ENCODE data around the gene COL6A3.

The COL6A3 gene

DNA sequence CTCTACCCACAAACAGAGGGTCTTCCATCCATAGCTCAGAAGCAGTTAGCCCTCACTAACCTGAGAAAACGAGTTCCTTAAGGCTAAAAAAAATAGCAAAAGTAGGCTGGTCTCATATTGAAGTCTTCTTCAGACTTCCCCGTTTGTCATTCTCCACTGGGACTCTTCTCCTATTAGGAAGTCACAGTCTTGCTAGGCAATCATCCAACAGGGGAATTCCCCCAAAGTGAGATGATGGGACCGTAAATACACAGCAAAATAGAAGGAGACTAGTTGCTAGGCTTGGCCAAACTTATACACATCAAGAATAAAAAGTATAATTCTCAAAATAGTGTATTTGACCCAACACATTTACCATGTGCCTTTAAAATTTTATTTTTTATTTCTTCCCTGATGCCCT is 34.3 kb downstream of the COL6A3 start:
- TF ChIP-seq BCL11B (tag by site-specific recombination; IDR thresholded peaks at IDR 0.05; ENCODE audit: low read depth) = no peak
- no peak for TF ChIP-seq HOXC10 (CRISPR knock-in tag; IDR thresholded peaks at IDR 0.05)
- TF ChIP-seq ZNF155 (tag by site-specific recombination; IDR thresholded peaks at IDR 0.05) = no peak
- TF ChIP-seq ZBTB20 (tag by site-specific recombination; IDR thresholded peaks at IDR 0.05) = no peak
- no peak for TF ChIP-seq ZNF544 (tag by site-specific recombination; IDR thresholded peaks at IDR 0.05)
- TF ChIP-seq, protein P1, sequence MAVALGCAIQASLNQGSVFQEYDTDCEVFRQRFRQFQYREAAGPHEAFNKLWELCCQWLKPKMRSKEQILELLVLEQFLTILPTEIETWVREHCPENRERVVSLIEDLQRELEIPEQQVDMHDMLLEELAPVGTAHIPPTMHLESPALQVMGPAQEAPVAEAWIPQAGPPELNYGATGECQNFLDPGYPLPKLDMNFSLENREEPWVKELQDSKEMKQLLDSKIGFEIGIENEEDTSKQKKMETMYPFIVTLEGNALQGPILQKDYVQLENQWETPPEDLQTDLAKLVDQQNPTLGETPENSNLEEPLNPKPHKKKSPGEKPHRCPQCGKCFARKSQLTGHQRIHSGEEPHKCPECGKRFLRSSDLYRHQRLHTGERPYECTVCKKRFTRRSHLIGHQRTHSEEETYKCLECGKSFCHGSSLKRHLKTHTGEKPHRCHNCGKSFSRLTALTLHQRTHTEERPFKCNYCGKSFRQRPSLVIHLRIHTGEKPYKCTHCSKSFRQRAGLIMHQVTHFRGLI (tag by site-specific recombination; IDR thresholded peaks at IDR 0.05) = no peak
- TF ChIP-seq ZNF558 (tag by site-specific recombination; IDR thresholded peaks at IDR 0.05) = no peak
- TF ChIP-seq ZBTB17 (tag by site-specific recombination; IDR thresholded peaks at IDR 0.05) = no peak
- no peak for TF ChIP-seq SP3 (tag by site-specific recombination; IDR thresholded peaks at IDR 0.05)
- TF ChIP-seq KLF9 (tag by site-specific recombination; IDR thresholded peaks at IDR 0.05; ENCODE audit: low read depth) = no peak
- TF ChIP-seq ZNF514 (tag by site-specific recombination; IDR thresholded peaks at IDR 0.05) = no peak
- no peak for TF ChIP-seq ZNF2 (tag by site-specific recombination; IDR thresholded peaks at IDR 0.05)
- no peak for TF ChIP-seq ZNF221 (tag by site-specific recombination; IDR thresholded peaks at IDR 0.05; ENCODE audit: borderline replicate concordance)
- TF ChIP-seq TCF7L2 (IDR thresholded peaks at IDR 0.05; ENCODE audit: borderline replicate concordance, low read depth, low read length) = no peak
- TF ChIP-seq ZNF521 (tag by site-specific recombination; IDR thresholded peaks at IDR 0.05) = no peak
- no peak for TF ChIP-seq ZNF114 (tag by site-specific recombination; IDR thresholded peaks at IDR 0.05)
- TF ChIP-seq, protein P2, sequence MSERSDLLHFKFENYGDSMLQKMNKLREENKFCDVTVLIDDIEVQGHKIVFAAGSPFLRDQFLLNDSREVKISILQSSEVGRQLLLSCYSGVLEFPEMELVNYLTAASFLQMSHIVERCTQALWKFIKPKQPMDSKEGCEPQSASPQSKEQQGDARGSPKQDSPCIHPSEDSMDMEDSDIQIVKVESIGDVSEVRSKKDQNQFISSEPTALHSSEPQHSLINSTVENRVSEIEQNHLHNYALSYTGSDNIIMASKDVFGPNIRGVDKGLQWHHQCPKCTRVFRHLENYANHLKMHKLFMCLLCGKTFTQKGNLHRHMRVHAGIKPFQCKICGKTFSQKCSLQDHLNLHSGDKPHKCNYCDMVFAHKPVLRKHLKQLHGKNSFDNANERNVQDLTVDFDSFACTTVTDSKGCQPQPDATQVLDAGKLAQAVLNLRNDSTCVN (tag by site-specific recombination; optimal IDR thresholded peaks at IDR 0.05) = no peak
- TF ChIP-seq, protein P3, sequence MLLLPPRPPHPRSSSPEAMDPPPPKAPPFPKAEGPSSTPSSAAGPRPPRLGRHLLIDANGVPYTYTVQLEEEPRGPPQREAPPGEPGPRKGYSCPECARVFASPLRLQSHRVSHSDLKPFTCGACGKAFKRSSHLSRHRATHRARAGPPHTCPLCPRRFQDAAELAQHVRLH (tag by site-specific recombination; IDR thresholded peaks at IDR 0.05) = no peak
- TF ChIP-seq ZNF324 (tag by site-specific recombination; IDR thresholded peaks at IDR 0.05) = no peak
- TF ChIP-seq ZNF510 (tag by site-specific recombination; IDR thresholded peaks at IDR 0.05; ENCODE audit: insufficient replicate concordance) = no peak
- H3K27ac ChIP-seq (ENCODE audit: extremely low read depth, low read depth, low read length) = no peak overlapping the region
- no peaks in the 10 kb centered on the region for H3K4me1 ChIP-seq (ENCODE audit: control insufficient read depth, insufficient read depth, low read length)
- H3K9me3 ChIP-seq (ENCODE audit: control insufficient read depth, insufficient read depth, low read depth, low read length) = no peaks in the 10 kb centered on the region
- CTCF ChIA-PET = interaction anchor here (0.7 kb wide), 1 partner anchor 135 kb away, joined by 3 read pairs; no protein-coding TSS in a partner anchor
- no peaks in the 10 kb centered on the region for H3K36me3 ChIP-seq (ENCODE audit: control insufficient read depth in 2 of 2, insufficient read depth in 1 of 2, low read length in 2 of 2)
- no peak overlapping the region for H3K4me3 ChIP-seq (ENCODE audit: low read depth, low read length)
- POLR2A ChIA-PET = no interaction called here

DNA sequence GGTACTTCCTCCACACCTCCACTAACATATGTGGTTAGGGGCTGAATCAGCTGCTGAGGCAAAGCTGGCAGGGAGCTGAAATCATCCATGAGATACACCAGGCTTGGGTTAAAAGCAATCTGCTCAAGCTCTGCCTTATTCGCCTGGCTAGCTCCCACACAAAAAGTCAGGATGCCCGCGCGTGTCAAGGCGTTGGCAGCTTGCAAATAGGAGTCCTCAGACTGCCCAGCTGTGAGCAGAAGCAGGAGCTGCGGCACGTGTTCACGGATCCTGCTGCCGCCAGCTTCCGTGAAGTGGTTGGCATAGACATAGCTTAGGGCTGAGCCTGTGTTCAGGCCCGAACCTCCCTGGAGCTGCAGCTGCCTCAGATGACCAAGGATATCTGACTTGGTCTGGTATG is 35.3 kb downstream of the COL6A3 start:
- TF ChIP-seq ZNF19 (tag by site-specific recombination; IDR thresholded peaks at IDR 0.05; ENCODE audit: low read depth) = no peak
- CTCF ChIA-PET = interaction anchor here (0.8 kb wide), 1 partner anchor 42 kb away, joined by 3 read pairs; no protein-coding TSS in a partner anchor
- Histone ChIP-seq H3K9me3 (ENCODE audit: control insufficient read depth, insufficient read depth, low read depth, low read length) (no peaks in the 10 kb centered on the region), H3K27ac (ENCODE audit: extremely low read depth, low read depth, low read length) (no peak overlapping the region), H3K36me3 (ENCODE audit: control insufficient read depth in 2 of 2, insufficient read depth in 1 of 2, low read length in 2 of 2) (no peaks in the 10 kb centered on the region), H3K4me3 (ENCODE audit: low read depth, low read length) (no peak overlapping the region), H3K4me1 (ENCODE audit: control insufficient read depth, insufficient read depth, low read length) (no peaks in the 10 kb centered on the region)
- POLR2A ChIA-PET = no interaction called here
